Kidney glomerular epithelial cell (primary cell): ENCODE data around the gene ERGIC1.

Experiments used
- DNase-seq: peaks from one replicate; lab custom pipeline; 2025; lab: John Stamatoyannopoulos, UW

Gene ERGIC1

DNA sequence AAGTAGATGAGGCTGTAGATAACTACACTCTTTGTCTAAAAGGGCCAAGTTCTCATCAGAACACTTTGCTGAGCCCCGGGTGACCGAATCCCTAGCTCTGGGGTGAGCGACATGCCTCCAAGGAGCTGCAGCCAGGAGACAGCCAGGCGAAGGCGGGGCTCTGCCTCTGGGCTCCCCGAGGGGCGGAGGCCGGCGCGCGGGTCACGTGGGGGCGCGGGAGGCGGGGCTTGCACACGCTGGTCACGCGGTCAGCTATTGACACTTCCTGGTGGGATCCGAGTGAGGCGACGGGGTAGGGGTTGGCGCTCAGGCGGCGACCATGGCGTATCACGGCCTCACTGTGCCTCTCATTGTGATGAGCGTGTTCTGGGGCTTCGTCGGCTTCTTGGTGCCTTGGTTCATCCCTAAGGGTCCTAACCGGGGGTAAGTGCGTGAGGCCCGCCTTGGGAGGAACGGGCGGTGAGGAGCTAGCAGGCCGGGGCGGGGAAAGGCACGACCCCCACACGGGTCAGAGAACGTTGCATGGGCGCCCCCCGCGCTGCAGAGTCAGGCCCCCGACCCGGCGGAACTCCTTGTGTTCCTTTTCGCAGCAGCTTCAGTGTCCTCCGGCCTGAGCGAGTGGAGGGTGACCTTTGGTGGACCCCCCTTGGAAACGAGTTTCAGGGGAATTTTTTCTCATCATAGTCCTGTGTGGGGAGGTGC is 149.6 kb downstream of the ERGIC1 start, which contains the start of gene ATP6V0E1:
Gene ATP6V0E1, plus strand, starts transcription at position 230 of the 702 bp plus-strand sequence. Its CDS starts 90 bp downstream, at position 320.
- peak; percentile 79 for DNase-seq

DNA sequence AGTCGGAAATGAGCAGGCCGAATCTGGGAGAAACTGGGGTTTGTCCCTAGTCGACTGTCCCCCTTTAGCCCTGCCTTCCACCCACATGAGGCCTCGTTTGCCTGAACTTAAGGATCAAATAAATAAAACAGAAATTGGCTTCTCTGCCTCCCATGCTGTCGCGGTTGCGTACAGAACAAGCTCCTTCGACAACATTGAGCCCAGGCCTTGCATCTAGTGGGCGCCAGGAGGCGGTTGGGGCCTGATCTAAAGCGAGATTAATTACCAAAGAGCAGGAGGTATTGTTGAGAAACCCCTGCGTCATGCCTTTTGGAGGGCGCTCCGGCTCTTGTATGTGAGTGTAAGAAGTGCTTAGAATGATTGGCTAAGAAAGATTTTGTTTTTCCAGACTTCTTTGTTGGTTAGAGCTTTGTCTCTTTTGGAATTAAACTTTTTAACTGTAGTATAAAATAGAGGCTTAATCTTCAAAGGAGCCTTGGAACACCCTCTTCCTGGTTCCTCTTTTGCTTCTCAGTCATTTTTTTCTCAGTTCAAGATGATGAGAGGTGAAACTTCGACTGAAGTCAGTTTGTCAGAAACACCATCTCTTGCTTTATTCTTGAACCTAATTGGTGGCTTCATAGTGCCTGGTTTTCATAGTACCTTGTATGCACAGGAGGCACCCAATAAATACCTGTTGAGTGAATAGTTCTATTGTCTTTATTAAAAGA is 150.3 kb downstream of the ERGIC1 start:
- peak; percentile 77 for DNase-seq

DNA sequence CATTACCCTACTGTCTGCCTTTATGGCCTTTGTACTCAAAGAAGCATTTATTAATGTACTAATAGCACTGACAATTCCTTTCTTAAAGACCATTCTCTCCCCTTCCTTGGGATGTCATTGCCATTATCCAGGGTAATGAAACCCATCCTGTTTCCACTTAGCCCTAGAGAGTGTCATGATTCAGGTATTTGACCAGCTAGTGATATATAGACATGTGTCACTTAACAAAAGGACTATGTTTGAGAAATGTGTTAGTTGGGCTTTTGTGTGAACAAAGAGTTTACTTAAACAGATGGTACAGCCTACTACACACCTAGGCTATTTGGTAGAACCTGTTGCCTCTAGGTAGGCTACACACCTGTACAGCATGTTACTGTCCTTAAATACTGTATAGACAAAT is 151.5 kb downstream of the ERGIC1 start:
- DNase-seq = no peak

DNA sequence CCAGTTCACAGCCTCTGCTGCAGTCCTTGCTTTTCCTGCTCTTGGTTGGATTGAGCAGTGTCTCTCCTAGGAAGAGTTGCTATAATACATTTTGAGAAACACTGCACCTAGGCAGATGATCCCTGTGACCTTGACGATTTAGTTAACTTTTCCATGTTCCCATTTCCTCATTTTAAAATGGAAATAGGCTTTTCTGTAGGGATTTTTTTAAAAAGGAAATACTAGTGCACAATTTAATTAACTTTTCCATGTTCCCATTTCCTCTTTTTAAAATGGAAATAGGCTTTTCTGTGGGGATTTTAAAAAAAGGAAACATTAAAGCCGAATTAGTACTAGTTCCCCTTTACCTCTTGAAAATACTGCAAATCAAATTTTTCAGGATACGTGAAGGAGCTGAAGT is 154.2 kb downstream of the ERGIC1 start:
- DNase-seq = no peak

DNA sequence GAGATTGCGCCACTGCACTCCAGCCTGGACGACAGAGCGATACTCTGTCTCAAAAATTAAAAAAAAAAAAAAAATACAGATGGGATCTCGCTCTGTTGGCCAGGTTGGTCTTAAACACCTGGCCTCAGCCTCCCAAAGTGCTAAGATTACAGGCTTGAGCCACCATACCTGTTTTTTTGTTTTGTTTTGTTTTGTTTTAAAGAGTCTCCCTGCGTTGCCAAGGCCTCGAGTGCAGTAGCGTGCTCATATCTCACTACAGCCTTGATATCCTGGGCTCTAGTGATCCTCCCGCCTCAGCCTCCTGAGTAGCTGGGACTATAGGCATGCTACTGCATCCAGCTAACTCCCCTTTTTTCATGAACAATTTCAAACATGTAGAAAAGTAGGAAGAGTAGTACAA is 156.7 kb downstream of the ERGIC1 start:
- DNase-seq = no peak

DNA sequence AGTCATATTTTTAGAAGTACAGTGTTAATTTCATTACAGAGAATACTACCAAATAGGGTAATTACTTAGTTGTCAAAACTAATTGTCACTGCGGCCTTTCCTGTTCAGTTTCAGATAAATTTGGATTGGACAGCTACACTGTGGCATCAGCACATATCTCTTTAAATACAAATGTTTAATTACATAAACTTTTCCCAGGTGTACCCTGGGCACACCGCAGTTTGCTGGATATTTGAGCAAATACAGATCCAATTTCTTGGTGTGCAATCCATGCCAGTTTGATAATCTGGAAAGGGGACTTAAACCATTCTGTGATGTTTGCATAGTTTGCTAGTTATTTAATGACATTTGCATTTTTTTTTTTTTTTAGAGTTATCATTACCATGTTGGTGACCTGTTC is 160.4 kb downstream of the ERGIC1 start:
- DNase-seq = no peak

DNA sequence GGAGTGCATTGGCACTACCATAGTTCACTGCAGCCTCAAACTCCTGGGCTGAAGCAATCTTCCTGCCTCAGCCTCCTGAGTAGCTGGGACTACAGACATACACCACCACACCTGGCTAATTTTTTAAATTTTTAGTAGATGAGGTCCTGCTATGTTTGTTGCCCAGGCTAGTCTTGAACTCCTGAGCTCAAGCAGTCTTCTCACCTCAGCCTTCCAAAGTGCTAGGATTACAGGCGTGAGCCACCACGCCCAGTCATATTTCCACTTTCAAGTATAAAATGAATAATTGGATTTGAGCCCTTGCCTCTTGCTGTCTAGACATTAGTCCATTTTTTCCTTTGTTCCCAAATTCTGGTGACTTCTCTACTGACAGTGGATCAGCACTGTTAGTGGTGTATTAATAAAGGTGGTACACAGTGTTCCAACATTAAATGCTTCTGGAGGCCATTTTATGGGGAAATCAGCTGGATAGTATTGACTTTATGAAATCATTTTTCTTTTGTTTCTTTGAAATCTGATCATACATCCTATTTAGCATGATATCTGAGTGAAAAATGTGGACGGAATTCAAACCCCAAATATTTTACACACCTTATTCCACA is 165.4 kb downstream of the ERGIC1 start:
- no peak for DNase-seq

DNA sequence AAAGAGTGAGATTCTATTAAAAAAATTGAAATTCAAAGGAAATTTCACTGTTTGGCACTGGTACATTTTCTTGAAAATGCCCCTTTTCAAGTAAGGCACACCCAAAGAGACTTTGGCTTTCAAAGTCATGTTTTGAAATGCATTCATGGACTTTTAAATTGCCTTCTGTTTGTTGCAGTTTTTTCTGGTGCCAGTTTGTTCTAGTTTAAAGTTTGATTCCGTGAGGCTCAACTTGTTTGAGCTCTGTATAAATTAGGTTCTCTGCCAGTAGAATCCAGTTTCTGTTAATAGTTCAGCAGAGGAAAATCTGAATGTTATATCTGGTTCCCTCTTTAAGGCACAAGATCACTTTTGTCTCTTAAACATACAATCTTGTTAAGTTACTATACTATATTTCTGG is 165.9 kb downstream of the ERGIC1 start:
- DNase-seq = no peak

DNA sequence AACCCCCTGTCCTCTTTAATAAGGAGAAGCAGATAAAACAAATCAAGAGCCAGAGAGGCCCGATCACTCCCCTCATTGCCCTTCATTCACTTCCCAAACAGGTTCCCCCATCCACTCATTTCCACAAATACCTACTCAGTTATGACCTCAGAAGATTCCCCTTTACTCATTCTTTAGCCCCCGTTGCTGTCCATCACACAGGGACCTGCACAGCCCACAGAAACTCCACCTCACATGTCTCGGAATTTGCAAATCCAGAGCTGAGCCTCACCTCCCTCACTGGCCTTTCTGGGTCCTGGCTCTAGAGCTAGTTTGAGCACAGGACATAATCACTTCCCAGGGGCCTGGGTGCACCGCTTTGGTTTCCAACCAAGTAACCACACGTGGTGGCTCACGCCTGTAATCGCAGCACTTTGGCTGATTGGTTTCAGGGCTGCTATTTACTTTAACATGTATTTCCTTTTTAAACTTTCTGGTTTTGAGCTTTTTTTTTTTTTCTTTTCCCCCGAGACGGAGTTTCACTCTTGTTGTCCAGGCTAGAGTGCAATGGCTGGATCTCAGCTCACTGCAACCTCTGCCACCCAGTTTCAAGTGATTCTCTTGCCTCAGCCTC is 167.3 kb downstream of the ERGIC1 start:
- DNase-seq = no peak
